Peyer's patch (tissue), 4 donors: ENCODE measurements around the gene USP24.
"Not testable (repeated sequence)": the region's sequence is repeated elsewhere in the genome, so short reads cannot be mapped to it uniquely, and the experiment has no call there.

ENCODE experiments used
- POLR2A ChIP-seq, 2 donors: fragments of 450-650 bp; IDR thresholded peaks; one replicate each; pipeline ENCODE4 v1.5.1; 2017; ENCODE audit warnings: antibody characterized with exemption in 2 of 2, mild to moderate bottlenecking in 2 of 2, moderate library complexity in 2 of 2
- TF ChIP-seq, protein P1 (sequence below), 6 experiments: fragments of 450-650 bp in 4 of 6; fragments of 200-600 bp in 2 of 6; sonication (generic) in 1 of 6; IDR thresholded peaks; one replicate each; pipeline ENCODE4 v1.5.1; 2017 to 2019; ENCODE audit warnings: antibody characterized with exemption in 6 of 6, mild to moderate bottlenecking in 3 of 6, moderate library complexity in 1 of 6

DNA sequence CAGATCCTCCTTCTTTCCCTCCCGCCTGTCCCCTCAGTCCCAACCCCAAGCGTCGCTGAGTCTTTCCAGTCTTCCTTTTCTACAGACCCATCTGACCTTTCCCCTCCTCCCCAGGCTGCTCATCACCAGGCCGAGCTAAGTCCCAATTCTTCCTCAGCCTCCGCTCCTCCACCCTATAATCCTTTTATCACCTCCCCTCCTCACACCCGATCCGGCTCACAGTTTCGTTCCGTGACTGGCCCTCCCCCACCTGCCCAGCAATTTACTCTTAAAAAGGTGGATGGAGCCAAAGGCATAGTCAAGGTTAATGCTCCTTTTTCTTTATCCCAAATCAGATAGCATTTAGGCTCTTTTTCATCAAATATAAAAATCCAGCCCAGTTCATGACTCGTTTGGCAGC lies 191.0 kb downstream of the USP24 start:
- TF ChIP-seq, protein P1, sequence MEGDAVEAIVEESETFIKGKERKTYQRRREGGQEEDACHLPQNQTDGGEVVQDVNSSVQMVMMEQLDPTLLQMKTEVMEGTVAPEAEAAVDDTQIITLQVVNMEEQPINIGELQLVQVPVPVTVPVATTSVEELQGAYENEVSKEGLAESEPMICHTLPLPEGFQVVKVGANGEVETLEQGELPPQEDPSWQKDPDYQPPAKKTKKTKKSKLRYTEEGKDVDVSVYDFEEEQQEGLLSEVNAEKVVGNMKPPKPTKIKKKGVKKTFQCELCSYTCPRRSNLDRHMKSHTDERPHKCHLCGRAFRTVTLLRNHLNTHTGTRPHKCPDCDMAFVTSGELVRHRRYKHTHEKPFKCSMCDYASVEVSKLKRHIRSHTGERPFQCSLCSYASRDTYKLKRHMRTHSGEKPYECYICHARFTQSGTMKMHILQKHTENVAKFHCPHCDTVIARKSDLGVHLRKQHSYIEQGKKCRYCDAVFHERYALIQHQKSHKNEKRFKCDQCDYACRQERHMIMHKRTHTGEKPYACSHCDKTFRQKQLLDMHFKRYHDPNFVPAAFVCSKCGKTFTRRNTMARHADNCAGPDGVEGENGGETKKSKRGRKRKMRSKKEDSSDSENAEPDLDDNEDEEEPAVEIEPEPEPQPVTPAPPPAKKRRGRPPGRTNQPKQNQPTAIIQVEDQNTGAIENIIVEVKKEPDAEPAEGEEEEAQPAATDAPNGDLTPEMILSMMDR (IDR thresholded peaks at IDR 0.05): not testable (repeated sequence)
- not testable (repeated sequence) for TF ChIP-seq POLR2A (IDR thresholded peaks at IDR 0.05)
